Osteoblast (primary cell): ENCODE results near the gene MSI1. TPM values are rescaled to one million over a fixed set of nuclear protein-coding genes. Genes with fewer than 3 reads are reported as not detected.

Experiments
- DNase-seq: peaks from one replicate; pipeline ENCODE4 v3.0.0; 2011; ENCODE audit warnings: low spot score, mixed read lengths; ENCODE audit not compliant: insufficient read length; ENCODE audit errors: missing footprints
- H2AFZ ChIP-seq: 2 replicates; pipeline ENCODE4 v1.6.0; 2011; ENCODE audit warnings: mild to moderate bottlenecking, low read length
- H3K27ac ChIP-seq: 2 replicates; pipeline ENCODE4 v1.5.1; 2011; ENCODE audit warnings: mild to moderate bottlenecking, low read depth, low read length, moderate library complexity
- H3K27me3 ChIP-seq: 2 replicates; pipeline ENCODE4 v1.6.0; 2012; ENCODE audit warnings: mild to moderate bottlenecking, control low read depth, inconsistent platforms, low read length, moderate library complexity; ENCODE audit not compliant: insufficient read depth
- H3K36me3 ChIP-seq: 2 replicates; pipeline ENCODE4 v1.5.1; 2011; ENCODE audit warnings: mild to moderate bottlenecking, low read length, control low read depth, moderate library complexity; ENCODE audit not compliant: insufficient read depth
- H3K4me1 ChIP-seq: 2 replicates; pipeline ENCODE4 v1.5.1; 2011; ENCODE audit warnings: mild to moderate bottlenecking, low read length, control low read depth, moderate library complexity; ENCODE audit not compliant: insufficient read depth
- H3K4me2 ChIP-seq: 2 replicates; pipeline ENCODE4 v1.6.0; 2011; ENCODE audit warnings: mild to moderate bottlenecking, low read length; ENCODE audit not compliant: insufficient read depth
- H3K4me3 ChIP-seq: fragments of 200-600 bp; sonication (generic); 3 replicates; pipeline ENCODE4 v1.5.1; 2012; ENCODE audit warnings: mild to moderate bottlenecking, low read length, inconsistent platforms; ENCODE audit not compliant: insufficient read depth
- H3K79me2 ChIP-seq: 2 replicates; pipeline ENCODE4 v1.6.0; 2012; ENCODE audit warnings: mild to moderate bottlenecking, low read length, control low read depth, inconsistent platforms; ENCODE audit not compliant: insufficient read depth
- H3K9me3 ChIP-seq: 2 replicates; pipeline ENCODE4 v1.5.1; 2011; ENCODE audit warnings: low read depth, low read length, control low read depth
- H4K20me1 ChIP-seq: 2 replicates; pipeline ENCODE4 v1.6.0; 2012; ENCODE audit warnings: mild to moderate bottlenecking, low read length, control low read depth; ENCODE audit not compliant: insufficient read depth
- CTCF ChIP-seq: IDR thresholded peaks from 2 replicates; pipeline ENCODE4 v1.5.1; 2011; ENCODE audit warnings: mild to moderate bottlenecking, low read depth, low read length, moderate library complexity; ENCODE audit errors: extremely low read depth
- total RNA-seq: library from RNA; depleted of rRNA; stranded (reverse); fragments of >200 nt; gene quantifications from 2 replicates; pipeline ENCODE4 v1.2.3, GENCODE V29; 2012

Gene MSI1
- total RNA-seq, 1 donor: under 0.01 TPM

- H3K4me2 ChIP-seq: no peak overlapping the region
- no peak for TF ChIP-seq CTCF
- H3K36me3 ChIP-seq: no peaks in the 10 kb centered on the region
- peaks cover 8% of the 10 kb centered on the region for H3K4me1 ChIP-seq
- no peaks in the 10 kb centered on the region for H4K20me1 ChIP-seq
- H3K4me3 ChIP-seq: no peak overlapping the region
- H3K9me3 ChIP-seq: no peaks in the 10 kb centered on the region
- no peaks in the 10 kb centered on the region for H3K79me2 ChIP-seq
- no peak overlapping the region for H2AFZ ChIP-seq
- DNase-seq: no peak
- H3K27ac ChIP-seq: no peak overlapping the region
- H3K27me3 ChIP-seq: no peaks in the 10 kb centered on the region
Observed at GRCh38 chr12:120321382-120322202, 47.4 kb downstream of the MSI1 start.

- peaks cover 8% of the 10 kb centered on the region for H3K4me1 ChIP-seq
- DNase-seq: peak; percentile 98
- no peaks in the 10 kb centered on the region for H3K9me3 ChIP-seq
- H3K27ac ChIP-seq: peak overlapping the region; percentile 45
- H3K27me3 ChIP-seq: no peaks in the 10 kb centered on the region
- peak overlapping the region; percentile 76 for H3K4me2 ChIP-seq
- peak; percentile 50 for TF ChIP-seq CTCF
- peak overlapping the region; percentile 69 for H2AFZ ChIP-seq
- no peaks in the 10 kb centered on the region for H3K79me2 ChIP-seq
- no peaks in the 10 kb centered on the region for H3K36me3 ChIP-seq
- H4K20me1 ChIP-seq: no peaks in the 10 kb centered on the region
- H3K4me3 ChIP-seq: peak overlapping the region; percentile 70
Observed at GRCh38 chr12:120317224-120318105, 51.5 kb downstream of the MSI1 start.

GRCh38 chr12:120316798-120317223, 52.2 kb downstream of the MSI1 start:
- Histone ChIP-seq H2AFZ (peak overlapping the region; percentile 69), H3K4me2 (peak overlapping the region; percentile 76), H3K27me3 (no peaks in the 10 kb centered on the region), H3K9me3 (no peaks in the 10 kb centered on the region), H3K4me1 (peaks cover 8% of the 10 kb centered on the region), H3K79me2 (no peaks in the 10 kb centered on the region), H3K27ac (peak overlapping the region; percentile 45), H3K36me3 (no peaks in the 10 kb centered on the region), H4K20me1 (no peaks in the 10 kb centered on the region), H3K4me3 (peak overlapping the region; percentile 70)
- DNase-seq: no peak
- TF ChIP-seq CTCF: no peak

- Histone ChIP-seq H3K27ac (no peak overlapping the region), H3K4me1 (peaks cover 8% of the 10 kb centered on the region), H3K36me3 (no peaks in the 10 kb centered on the region), H3K9me3 (no peaks in the 10 kb centered on the region), H3K27me3 (no peaks in the 10 kb centered on the region), H4K20me1 (no peaks in the 10 kb centered on the region), H3K79me2 (no peaks in the 10 kb centered on the region), H2AFZ (no peak overlapping the region), H3K4me3 (no peak overlapping the region), H3K4me2 (no peak overlapping the region)
- no peak for DNase-seq
- TF ChIP-seq CTCF: peak; percentile 37
Observed at GRCh38 chr12:120314220-120314619, 54.7 kb downstream of the MSI1 start.
